ENCODE results near the gene CSF2RB.

CSF2RB gene

DNA sequence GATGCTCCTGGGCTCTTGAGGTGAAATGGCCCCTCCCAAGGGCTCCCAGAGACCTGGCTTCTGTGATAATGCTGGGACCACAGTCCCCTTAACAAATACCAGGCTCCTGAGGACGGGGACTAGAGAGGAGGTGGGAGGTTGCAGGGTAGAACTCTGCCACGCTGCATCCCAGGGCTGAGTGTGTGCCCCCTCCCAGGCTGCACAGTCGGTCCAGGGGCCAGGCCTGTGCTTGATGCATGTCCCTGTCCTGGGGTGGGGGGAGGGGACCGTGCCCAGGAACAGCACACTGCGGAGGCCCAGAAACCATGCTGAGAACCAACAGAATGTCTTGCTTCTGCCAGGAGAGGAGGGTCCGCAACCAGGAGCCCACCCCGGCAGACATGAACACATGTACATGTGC is 9.3 kb downstream of the CSF2RB start:
- DNase-seq: no peak

DNA sequence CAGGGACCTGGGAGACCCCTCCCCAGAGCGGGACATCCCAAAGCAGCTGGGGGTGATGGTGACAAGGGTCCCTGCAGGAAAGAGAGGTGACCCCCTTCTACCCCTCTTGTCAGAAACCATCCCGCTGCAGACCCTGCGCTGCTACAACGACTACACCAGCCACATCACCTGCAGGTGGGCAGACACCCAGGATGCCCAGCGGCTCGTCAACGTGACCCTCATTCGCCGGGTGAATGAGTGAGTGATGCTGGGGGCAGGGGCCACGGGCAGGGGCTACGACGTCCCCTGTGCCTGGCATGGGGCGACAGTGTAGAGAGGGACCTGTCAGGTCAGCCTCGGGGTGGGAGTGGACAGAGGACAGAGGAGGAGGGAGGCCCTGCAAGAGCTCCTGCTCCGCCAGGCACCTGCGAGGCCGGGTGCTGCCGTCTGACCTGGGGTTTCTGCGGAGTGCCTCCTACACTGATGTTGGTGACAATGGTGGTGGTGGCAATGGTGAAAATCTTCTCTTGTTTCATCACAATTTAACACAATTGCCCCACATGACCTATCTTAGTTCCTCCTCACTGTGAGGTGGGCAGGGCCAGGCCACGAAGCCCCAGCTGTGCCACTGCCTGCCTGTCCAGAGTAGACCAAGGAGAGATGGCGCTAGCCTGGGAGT is 9.8 kb downstream of the CSF2RB start:
- DNase-seq: peak; percentile 66

DNA sequence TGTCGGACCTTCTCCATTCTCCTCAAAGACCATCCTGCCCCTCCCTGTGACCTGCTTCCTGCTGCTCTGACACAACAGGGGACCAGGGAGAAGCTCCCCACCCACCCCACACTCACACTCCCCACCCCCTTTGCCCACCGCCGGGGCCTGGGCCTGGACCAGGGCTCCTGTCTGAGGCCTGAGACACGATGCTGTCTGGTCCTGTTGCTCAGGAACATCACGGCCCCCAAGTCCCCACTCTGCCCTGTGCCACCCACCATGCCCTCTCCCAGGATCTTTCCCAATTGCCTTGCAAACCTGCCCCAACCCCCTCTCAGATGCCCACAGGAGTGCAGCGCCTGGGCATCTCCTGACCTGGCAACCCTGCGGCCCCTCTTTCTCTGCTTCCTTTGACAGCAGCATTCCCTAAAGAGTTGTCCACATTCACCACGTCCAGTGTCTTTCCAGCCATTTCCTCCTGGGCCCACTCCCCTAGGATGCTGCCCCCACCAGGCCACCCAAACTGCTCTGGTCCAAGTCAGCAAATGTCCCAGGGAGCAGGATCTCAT is 10.8 kb downstream of the CSF2RB start:
- no peak for DNase-seq

DNA sequence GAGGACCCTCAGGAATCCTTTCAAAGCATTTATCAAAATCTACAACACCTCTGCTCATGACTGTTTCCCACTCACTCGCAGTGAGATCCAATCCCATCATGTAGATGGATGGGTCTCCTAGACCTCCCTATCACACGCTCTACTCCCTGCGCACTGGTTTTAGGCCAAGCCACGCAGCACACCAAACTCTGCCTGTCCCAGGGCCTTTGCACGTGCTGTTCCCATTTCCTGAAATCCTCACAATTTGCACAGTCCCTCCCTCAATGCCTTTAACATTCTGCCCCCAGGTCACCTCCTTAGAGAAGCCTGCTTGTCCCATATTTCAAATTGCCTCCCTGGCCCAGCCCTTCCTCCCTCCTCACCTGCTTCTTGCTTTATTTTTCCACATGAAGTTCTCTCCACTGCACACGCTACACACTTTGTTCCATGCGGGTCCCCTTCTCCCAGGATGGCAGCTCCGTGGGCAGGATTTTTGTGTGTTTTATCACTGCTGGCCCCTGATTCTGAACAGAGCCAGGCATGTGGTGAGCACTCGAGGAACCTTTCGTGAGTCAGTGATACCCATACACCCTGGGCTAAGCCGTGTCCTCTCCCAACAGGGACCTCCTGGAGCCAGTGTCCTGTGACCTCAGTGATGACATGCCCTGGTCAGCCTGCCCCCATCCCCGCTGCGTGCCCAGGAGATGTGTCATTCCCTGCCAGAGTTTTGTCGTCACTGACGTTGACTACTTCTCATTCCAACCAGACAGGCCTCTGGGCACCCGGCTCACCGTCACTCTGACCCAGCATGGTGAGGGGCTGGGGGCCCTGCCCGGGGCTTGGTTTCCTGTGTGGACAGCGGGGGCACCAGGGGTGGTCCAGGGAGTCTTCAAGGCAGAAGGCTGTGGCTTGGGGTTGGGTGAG is 12.2 kb downstream of the CSF2RB start:
- no peak for DNase-seq

DNA sequence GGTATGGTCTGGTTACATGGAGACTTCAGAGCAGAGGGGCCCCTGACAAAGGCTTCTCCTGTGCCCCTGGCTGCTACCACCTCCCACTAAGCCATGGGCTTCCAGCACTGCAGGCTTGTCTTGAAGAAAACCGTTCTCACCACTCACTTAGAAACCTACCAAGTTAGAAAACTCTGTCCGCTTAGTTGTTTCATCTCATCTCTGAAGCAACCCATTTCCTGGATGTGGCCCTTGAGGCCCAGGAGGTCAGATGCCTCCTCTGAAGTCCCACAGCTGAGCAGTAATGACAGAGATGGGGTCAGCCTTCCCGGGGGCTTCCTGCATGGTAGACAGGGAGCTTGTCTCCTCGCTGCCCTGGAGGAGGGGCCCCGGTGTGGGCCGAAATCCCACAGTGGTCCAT is 12.9 kb downstream of the CSF2RB start:
- no peak for DNase-seq

DNA sequence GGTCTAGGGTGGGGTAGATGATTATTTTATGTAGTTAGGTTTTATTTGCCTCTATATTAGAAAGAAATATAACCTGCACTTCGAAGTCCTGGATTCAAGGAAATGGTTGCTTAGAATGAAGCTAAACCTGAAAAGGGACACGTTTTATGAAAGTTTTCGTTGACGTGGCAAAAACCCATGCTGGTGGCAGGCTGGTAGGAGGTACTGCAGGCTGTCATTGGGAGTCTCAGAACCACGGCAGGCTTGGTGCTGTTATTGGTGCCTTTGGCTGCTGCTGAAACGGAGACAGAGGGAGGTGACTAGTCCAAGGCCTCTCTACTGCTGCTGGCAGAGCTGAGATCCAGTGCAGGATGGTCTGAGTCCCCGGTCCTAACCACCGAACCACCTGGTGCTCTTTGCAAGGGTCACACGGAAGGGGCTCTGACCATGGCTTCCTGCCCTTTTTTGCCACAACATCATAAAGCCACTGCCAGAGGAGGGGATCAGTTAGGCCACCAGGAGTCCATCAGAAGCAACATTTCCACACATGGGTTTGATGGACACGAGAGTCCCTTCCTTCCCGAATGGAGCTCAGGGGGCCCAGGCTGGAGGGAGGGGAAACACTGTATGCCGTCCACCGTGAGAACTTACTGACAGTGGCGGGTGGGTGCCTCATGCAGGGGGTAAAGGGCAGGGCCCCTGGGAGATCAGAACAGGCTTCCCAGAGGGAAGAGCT is 13.4 kb downstream of the CSF2RB start:
- no peak for DNase-seq

DNA sequence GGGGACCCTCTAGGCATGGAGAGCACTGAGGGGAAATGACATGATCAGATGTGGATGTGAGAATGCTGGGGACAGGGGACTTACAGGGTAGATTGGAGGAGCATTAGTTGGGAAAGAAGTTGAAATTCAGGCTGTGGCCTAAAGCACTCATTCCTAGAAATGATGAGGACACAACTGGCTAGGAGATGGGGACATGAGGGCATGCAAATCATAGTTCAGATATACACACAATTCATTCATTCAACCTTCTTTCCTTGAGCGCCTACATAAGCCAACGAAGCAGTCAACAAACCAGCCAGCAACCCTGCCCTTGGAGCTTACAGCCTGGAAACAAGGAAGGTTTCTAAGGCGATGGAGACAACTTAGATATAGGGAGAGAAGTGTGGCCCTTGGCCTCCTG is 14.2 kb downstream of the CSF2RB start:
- no peak for DNase-seq

DNA sequence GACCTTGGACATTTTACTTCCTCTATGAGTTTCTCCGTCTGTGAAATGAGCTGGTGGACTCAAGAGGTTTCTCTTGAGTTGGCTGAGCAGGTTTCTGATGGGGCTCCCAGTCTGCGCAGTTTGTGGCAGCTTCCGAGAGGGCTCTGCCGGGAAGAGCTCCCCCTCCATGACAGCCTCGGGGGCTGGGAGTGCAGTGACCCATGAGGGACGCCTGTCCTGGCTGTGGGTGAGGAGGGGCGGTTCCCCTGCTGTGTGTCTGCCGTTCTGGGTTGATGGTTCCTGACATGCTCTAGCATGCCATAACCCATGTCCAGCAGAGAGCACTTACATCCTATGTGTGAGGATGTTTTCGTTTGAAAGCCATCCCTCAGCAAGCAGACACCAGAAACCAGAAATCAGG is 14.8 kb downstream of the CSF2RB start:
- no peak for DNase-seq

DNA sequence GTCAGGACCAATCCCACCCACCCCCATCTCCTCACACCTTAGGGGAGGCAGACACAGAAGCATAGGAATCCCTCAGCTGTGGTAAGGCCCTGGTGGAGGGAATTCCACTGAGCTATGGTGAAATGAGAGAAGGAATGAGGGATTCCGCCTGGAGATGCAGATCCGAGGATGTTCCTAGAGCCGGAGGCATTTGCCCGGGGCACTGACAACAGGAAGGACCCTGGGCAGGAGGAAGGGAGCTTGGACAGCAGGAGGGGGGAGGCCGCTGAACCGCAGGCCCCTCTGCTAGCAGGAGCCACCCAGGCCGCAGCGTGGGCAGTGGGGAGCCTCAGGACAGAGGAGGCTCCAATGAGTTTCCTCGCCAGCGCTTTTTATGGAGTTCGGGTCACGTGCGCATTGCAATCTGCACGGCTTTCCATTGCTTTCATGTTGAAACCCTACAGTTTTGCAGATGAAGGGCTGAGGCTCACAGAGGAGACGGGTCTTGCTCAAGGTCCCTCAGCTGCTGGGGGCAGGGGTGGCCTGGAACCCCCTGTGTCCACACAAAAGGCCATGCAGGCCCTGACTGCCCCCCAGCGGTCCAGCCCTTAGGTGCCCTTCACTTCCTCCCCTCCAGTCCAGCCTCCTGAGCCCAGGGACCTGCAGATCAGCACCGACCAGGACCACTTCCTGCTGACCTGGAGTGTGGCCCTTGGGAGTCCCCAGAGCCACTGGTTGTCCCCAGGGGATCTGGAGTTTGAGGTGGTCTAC is 15.5 kb downstream of the CSF2RB start:
- no peak for DNase-seq

DNA sequence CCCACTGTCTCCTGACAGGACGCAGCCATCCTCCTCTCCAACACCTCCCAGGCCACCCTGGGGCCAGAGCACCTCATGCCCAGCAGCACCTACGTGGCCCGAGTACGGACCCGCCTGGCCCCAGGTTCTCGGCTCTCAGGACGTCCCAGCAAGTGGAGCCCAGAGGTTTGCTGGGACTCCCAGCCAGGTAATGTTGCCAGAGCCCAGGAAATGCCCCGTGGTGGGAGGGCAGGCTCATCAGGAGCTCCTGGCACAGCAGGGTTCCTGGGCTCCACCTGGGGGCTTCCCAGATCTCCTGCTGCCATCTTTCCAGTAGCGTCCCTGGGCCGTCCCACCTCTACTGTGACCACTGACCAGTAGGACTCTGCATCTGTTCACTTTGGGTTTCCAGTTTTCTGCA is 16.2 kb downstream of the CSF2RB start:
- no peak for DNase-seq

DNA sequence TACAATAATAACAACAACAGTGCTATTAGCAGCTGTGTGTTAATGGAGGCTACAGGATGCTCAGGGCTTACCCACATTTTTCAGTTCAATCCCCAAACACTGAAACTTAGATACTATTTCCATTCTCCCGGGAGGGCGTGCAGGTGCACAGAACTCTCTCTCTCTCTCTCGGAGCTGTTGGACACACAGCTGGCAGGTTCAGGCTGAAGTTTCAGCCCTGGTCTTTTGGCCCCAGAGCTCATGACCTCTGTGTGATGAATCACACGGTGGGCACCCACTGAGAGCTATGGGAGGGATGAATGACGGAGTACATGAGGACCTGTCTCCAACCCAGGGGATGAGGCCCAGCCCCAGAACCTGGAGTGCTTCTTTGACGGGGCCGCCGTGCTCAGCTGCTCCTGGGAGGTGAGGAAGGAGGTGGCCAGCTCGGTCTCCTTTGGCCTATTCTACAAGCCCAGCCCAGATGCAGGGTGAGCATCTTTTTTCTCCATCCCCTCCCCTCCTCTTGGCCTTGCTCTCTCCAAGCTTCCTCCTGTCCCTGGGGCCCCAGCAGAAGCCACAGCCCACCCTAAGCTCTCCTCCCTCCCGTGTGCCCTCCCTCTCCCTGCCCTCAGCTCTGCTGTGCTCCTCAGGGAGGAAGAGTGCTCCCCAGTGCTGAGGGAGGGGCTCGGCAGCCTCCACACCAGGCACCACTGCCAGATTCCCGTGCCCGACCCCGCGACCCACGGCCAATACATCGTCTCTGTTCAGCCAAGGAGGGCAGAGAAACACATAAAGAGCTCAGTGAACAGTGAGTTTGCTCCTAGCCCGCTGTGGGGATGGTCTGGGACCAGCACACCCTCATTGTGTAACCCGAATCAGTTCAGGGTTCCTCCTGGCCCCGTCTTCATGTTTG is 16.9 kb downstream of the CSF2RB start:
- no peak for DNase-seq

DNA sequence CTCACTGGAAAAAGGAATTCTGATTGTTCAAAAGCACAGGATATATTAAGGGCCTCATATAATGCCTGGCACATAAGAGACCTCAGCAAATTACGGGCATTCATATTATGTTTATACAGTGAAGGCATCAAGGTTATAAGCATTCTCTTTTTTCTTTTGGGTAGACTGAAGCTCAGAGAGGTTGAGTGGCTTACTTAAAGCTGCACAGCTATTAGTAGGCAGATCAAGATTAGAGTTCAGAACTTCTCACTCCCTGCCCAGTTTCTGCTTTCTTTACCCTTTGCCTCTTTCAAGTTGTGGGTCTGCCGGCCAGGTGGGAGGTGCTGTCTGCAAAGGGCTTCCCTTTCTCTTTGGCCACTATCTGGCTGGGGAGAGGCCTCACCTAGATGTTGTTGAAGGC is 18.0 kb downstream of the CSF2RB start:
- no peak for DNase-seq

DNA sequence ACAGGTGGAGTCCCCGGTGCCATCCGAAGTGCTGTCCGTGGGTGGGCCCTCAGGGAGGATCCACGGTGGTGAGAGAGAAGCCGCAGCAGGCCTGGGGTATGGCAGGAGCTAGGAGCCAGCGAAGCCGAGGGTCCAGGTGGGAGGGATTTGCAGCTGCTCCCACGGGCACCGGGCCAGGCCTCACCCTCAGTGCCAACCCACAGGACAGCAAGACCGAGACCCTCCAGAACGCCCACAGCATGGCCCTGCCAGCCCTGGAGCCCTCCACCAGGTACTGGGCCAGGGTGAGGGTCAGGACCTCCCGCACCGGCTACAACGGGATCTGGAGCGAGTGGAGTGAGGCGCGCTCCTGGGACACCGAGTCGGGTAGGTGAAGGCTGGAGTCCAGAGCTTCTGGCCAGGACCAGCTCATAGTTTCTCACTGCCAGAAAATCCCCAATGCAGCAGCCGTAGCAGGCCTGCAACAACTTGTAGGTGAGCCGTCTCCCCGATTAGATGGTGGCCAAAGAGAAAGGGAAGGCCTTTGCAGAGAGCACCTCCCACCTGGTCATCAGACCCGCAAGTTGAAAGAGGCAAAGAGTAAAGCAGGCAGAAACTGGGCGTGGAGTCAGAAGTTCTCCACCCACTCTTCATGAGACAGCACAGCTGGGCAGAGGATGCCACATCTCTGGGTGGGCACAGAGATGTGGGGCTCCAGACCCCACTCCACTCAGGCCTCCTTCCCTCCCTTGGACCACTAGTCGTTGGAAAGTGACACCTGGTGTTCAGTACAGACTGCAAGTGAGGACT is 20.4 kb downstream of the CSF2RB start:
- no peak for DNase-seq

DNA sequence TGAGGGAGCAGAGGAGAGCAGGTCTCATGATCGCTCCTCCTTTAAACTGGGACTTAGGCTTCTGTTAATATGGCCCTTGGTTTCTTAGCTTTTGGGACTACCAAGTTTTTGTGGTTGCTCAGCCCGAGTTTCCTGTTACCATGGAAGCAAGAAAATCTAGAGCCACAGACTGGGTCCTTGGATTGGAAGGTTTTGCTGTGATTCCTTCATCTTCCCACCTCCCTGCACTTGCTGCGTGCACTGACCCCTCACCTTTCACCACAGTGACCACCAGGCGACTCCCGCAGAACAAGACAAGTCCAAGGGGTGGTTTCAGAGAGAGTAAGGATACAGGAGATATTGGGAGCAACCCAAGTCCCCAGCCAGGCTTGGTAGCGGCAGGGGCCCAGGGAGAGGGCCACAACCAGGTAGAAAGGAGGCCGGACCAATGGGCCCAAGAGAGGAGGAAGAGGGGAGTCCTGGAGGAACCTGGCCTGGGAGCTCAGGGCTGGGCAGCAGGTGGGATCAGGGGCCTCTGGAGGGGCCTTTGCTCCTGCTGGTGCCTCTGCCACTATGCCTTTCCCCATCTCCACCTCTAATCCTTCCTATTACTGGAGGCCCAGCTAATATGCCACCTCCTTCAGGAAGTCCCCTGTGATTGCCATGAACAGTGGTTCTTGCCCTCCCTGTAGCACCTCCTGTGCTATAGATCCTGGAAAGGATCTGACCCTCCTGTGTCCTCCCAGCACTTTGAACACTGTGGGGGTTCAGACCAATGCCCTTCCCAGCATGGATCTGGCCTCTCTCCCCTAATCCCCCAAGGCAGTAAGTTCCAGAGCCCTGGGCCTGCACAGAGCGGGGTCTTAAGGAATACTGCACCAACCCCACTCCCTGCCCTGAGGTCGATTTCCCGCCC is 21.2 kb downstream of the CSF2RB start:
- no peak for DNase-seq

DNA sequence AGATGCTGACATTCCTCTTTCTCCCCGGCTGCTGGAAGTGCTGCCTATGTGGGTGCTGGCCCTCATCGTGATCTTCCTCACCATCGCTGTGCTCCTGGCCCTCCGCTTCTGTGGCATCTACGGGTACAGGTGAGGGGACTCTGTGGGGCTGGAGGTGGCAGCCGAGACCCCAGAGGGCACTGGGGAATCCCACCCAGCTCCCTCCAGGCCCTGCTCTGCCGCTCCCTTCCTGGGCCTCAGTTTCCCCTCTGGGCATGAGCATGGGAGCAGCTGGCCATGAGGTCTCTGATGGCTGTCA is 21.8 kb downstream of the CSF2RB start:
- no peak for DNase-seq

DNA sequence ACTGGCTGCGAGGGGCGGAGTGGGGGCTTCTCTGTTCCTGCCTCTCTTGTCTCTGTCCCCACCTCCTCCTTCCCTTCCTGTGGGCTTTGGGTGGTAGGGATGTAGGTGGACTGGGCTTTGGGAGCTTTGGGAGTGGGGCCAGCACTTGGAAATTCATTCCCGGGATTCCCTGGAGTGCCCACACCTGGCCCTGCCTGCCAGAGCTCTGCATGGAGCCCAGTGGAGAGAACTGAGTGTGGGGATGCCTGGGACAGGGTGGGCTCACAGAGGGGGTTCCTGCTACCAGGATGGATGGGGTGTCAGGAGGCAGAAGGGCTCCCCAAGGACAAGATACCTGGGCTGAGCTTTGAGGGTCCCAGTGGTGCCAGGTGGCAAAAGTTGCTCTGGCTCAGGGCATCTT is 22.3 kb downstream of the CSF2RB start:
- DNase-seq: no peak

DNA sequence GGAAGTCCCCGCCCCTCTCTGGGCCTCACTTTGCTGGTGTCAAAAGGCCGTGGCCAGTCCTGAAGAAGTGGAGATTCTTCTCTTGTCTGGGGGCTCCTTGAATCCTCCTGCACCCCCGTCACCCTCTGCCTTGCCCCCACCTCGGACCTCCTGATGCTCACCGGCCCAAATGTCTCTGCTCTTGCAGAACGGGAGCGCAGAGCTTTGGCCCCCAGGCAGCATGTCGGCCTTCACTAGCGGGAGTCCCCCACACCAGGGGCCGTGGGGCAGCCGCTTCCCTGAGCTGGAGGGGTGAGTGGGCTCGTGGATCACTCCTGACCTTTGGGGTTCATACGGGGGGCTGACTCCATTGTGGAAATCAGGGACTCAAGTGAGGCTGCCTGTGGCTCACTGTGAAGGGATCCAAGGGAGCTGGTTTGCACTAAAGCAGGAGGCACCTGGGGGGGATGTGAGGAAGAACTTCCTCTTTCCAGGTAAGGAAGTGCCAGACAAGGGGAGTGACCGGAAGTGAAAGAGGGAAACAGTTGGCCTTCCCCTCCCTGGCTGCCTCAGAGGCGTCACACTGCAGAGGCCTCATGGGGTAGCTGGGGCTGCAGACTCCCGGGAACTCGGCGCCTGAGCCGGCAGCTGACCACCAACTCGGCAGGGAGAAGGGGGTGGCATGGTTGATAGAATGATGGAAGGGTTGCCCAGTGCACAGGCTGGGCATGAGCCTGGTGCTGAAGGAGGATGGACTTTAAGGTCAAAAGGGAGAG is 23.1 kb downstream of the CSF2RB start:
- no peak for DNase-seq

DNA sequence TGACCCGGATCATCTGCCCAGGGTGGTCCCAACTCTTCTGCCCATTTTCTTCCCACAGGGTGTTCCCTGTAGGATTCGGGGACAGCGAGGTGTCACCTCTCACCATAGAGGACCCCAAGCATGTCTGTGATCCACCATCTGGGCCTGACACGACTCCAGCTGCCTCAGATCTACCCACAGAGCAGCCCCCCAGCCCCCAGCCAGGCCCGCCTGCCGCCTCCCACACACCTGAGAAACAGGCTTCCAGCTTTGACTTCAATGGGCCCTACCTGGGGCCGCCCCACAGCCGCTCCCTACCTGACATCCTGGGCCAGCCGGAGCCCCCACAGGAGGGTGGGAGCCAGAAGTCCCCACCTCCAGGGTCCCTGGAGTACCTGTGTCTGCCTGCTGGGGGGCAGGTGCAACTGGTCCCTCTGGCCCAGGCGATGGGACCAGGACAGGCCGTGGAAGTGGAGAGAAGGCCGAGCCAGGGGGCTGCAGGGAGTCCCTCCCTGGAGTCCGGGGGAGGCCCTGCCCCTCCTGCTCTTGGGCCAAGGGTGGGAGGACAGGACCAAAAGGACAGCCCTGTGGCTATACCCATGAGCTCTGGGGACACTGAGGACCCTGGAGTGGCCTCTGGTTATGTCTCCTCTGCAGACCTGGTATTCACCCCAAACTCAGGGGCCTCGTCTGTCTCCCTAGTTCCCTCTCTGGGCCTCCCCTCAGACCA is 24.0 kb downstream of the CSF2RB start:
- no peak for DNase-seq

DNA sequence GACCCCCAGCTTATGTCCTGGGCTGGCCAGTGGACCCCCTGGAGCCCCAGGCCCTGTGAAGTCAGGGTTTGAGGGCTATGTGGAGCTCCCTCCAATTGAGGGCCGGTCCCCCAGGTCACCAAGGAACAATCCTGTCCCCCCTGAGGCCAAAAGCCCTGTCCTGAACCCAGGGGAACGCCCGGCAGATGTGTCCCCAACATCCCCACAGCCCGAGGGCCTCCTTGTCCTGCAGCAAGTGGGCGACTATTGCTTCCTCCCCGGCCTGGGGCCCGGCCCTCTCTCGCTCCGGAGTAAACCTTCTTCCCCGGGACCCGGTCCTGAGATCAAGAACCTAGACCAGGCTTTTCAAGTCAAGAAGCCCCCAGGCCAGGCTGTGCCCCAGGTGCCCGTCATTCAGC is 24.6 kb downstream of the CSF2RB start:
- DNase-seq: no peak

Measured in hematopoietic multipotent progenitor cell treated with erythropoietin and hydrocortisone succinate and interleukin-3 and kit ligand, for 6 days (in vitro differentiated cells).